Natural killer cell (primary cell): ENCODE data around the gene ALDH3B1. TPM values are rescaled to one million over a fixed set of nuclear protein-coding genes. Genes with fewer than 3 reads are reported as not detected.

Experiments used
- ATAC-seq, 3 donors: fragments of 150-1000 bp in 2 of 3; fragments of 200-7000 bp in 1 of 3; cut with Tn5 transposase; 1 replicate in 1 of 3; 2 replicates in 2 of 3; pipeline ENCODE4 v1.10.0; 2021; ENCODE audit warnings: mild to moderate bottlenecking in 2 of 3, moderate library complexity in 2 of 3
- DNase-seq, 2 donors: peaks; one replicate each; pipeline versions ENCODE4 v3.0.0 to v3.0.0-alpha.2; 2013 to 2021; ENCODE audit warnings: mixed read lengths in 1 of 2
- H3K27ac ChIP-seq: one replicate; pipeline ENCODE4 v1.5.1; 2013; ENCODE audit warnings: mild to moderate bottlenecking, low read length
- H3K27me3 ChIP-seq: one replicate; pipeline ENCODE4 v1.6.1; 2013; ENCODE audit warnings: low read length; ENCODE audit not compliant: control insufficient read depth, insufficient read depth
- H3K36me3 ChIP-seq: one replicate; pipeline ENCODE4 v1.6.1; 2013; ENCODE audit warnings: low read length; ENCODE audit not compliant: control insufficient read depth, insufficient read depth
- H3K4me1 ChIP-seq: one replicate; pipeline ENCODE4 v1.6.1; 2013; ENCODE audit warnings: low read length; ENCODE audit not compliant: control insufficient read depth, insufficient read depth
- H3K4me3 ChIP-seq: one replicate; pipeline ENCODE4 v1.5.1; 2013; ENCODE audit warnings: low read length
- H3K9me3 ChIP-seq: one replicate; pipeline ENCODE4 v1.6.1; 2013; ENCODE audit warnings: low read length; ENCODE audit not compliant: control insufficient read depth, insufficient read depth
- H3K27ac Mint-ChIP-seq, 2 donors: one replicate each; pipeline ENCODE4 v1.8.0; 2022; ENCODE audit warnings: mild to moderate bottlenecking in 2 of 2, mixed read lengths in 2 of 2, moderate library complexity in 1 of 2
- H3K27me3 Mint-ChIP-seq, 2 donors: one replicate each; pipeline ENCODE4 v1.8.0; 2022; ENCODE audit warnings: low read depth in 2 of 2, mixed read lengths in 2 of 2
- H3K36me3 Mint-ChIP-seq: one replicate; pipeline ENCODE4 v1.8.0; 2022; ENCODE audit warnings: mixed read lengths
- H3K4me1 Mint-ChIP-seq, 2 donors: one replicate each; pipeline ENCODE4 v1.8.0; 2022; ENCODE audit warnings: mixed read lengths in 2 of 2
- H3K4me3 Mint-ChIP-seq: one replicate; pipeline ENCODE4 v1.8.0; 2022; ENCODE audit warnings: mild to moderate bottlenecking, moderate library complexity, mixed read lengths
- H3K9me3 Mint-ChIP-seq, 2 donors: one replicate each; pipeline ENCODE4 v1.8.0; 2022; ENCODE audit warnings: mixed read lengths in 2 of 2
- WGBS: methylation state at CpG from one replicate; pipeline ENCODE4 v1.1.7; 2013; ENCODE audit warnings: missing lambda C conversion rate; ENCODE audit not compliant: insufficient coverage; 5-methylcytosine and 5-hydroxymethylcytosine counted together
- intact Hi-C: fragments of 100-400 bp; cut with micrococcal nuclease; formaldehyde crosslinking; loops from one replicate; pipeline ENCODE4 v1.14.2; 2022
- total RNA-seq, 4 donors: library from RNA; stranded (reverse); fragments of 120-200 nt in 1 of 4; gene quantifications; one replicate each; pipeline versions ENCODE4 v1.2.3 to v1.2.4, GENCODE V29; 2013 to 2022
- TF ChIP-seq, protein P1 (sequence below): fragments of 200-600 bp; IDR thresholded peaks from one replicate; pipeline ENCODE4 v1.8.0; 2022; ENCODE audit warnings: antibody characterized with exemption

Gene ALDH3B1
- total RNA-seq, 3 donors from 2014 or later (not counting 1 experiment from before 2014, with no cell fraction given) = 2.4 to 9.0 (median 4.0) TPM

GRCh38 chr11:68061508-68061907, 51.4 kb downstream of the ALDH3B1 start:
- DNase-seq (no peak), ATAC-seq (no peak)
- TF ChIP-seq, protein P1, sequence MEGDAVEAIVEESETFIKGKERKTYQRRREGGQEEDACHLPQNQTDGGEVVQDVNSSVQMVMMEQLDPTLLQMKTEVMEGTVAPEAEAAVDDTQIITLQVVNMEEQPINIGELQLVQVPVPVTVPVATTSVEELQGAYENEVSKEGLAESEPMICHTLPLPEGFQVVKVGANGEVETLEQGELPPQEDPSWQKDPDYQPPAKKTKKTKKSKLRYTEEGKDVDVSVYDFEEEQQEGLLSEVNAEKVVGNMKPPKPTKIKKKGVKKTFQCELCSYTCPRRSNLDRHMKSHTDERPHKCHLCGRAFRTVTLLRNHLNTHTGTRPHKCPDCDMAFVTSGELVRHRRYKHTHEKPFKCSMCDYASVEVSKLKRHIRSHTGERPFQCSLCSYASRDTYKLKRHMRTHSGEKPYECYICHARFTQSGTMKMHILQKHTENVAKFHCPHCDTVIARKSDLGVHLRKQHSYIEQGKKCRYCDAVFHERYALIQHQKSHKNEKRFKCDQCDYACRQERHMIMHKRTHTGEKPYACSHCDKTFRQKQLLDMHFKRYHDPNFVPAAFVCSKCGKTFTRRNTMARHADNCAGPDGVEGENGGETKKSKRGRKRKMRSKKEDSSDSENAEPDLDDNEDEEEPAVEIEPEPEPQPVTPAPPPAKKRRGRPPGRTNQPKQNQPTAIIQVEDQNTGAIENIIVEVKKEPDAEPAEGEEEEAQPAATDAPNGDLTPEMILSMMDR = no peak
- Mint-ChIP-seq H3K4me1 (no peaks in the 10 kb centered on the region), H3K36me3 (no peaks in the 10 kb centered on the region), H3K9me3 (no peaks in the 10 kb centered on the region), H3K27ac (no peak overlapping the region), H3K4me3 (no peak overlapping the region), H3K27me3 (no peaks in the 10 kb centered on the region)
- Histone ChIP-seq H3K27ac (no peak overlapping the region), H3K4me3 (no peak overlapping the region), H3K36me3 (peaks cover 10% of the 10 kb centered on the region), H3K4me1 (no peaks in the 10 kb centered on the region), H3K9me3 (no peaks in the 10 kb centered on the region), H3K27me3 (no peaks in the 10 kb centered on the region)
- WGBS = 95% methylated on average over 7 of the region's 7 CpGs
- intact Hi-C loops = no loop called here

DNA sequence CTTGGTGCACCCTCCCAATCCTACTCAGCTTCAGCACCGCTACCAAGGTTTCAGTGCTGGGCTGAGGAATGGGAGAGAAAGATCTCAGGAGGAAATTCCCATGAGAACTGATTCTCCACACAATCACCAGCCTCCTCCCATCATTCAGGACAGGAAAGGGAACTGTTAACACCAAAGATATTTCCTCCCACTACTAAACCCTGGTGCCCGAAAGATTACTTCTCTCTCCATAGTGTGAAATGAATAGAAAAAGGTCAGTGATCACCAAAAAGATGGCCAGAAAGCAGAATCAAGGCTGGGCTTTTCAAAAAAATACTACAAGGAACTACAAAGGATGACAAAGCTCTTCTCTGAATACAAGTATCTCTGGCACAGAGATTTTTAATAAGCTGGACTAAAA, 54.8 kb downstream of the ALDH3B1 start:
- no peak for DNase-seq
- Histone ChIP-seq H3K4me3 (no peak overlapping the region), H3K9me3 (no peaks in the 10 kb centered on the region), H3K27me3 (no peaks in the 10 kb centered on the region), H3K27ac (no peak overlapping the region), H3K36me3 (peaks cover 17% of the 10 kb centered on the region), H3K4me1 (no peaks in the 10 kb centered on the region)
- Mint-ChIP-seq H3K4me3 (no peak overlapping the region), H3K9me3 (no peaks in the 10 kb centered on the region), H3K27ac (no peak overlapping the region), H3K4me1 (no peaks in the 10 kb centered on the region), H3K36me3 (peaks cover 5% of the 10 kb centered on the region), H3K27me3 (no peaks in the 10 kb centered on the region)
- TF ChIP-seq, protein P1 = no peak
- no peak for ATAC-seq
- no CpG with 5 or more reads among the region's 2 CpGs for WGBS
- intact Hi-C loops = no loop called here

DNA sequence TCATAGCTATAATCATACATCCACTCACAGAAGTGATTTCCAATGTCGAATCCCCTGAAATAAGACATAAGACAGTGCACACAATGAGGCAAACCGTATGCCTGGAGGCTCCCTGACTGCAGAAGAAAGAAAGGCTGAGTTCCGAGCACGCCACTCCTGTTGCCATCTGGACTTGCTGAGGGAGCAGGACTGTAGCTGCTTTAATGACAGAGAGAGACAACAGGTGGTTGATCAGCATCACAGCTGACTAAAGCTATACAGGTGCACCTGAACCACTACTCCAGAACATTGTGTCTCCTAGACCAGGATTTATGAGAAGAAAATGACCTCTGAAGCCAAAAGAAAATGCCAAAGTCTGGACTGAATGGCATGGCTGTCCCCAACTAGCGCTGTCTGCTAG, 55.7 kb downstream of the ALDH3B1 start:
- intact Hi-C loops = no loop called here
- Mint-ChIP-seq H3K4me1 (no peaks in the 10 kb centered on the region), H3K9me3 (no peaks in the 10 kb centered on the region), H3K27me3 (no peaks in the 10 kb centered on the region), H3K36me3 (peaks cover 11% of the 10 kb centered on the region), H3K4me3 (no peak overlapping the region), H3K27ac (no peak overlapping the region)
- TF ChIP-seq, protein P1 = no peak
- Histone ChIP-seq H3K27ac (no peak overlapping the region), H3K4me3 (no peak overlapping the region), H3K4me1 (no peaks in the 10 kb centered on the region), H3K36me3 (peaks cover 17% of the 10 kb centered on the region), H3K9me3 (no peaks in the 10 kb centered on the region), H3K27me3 (no peaks in the 10 kb centered on the region)
- DNase-seq (no peak), ATAC-seq (no peak)
- 97% methylated on average over 5 of the region's 5 CpGs for WGBS

GRCh38 chr11:68066742-68067141, 56.6 kb downstream of the ALDH3B1 start:
- 93% methylated on average over 3 of the region's 3 CpGs for WGBS
- H3K9me3 Mint-ChIP-seq = no peaks in the 10 kb centered on the region
- ATAC-seq = no peak
- Histone ChIP-seq H3K4me1 (no peaks in the 10 kb centered on the region), H3K4me3 (no peak overlapping the region), H3K27me3 (no peaks in the 10 kb centered on the region), H3K9me3 (no peaks in the 10 kb centered on the region), H3K27ac (no peak overlapping the region), H3K36me3 (peaks cover 13% of the 10 kb centered on the region)
- TF ChIP-seq, protein P1 = no peak
- no peaks in the 10 kb centered on the region for H3K4me1 Mint-ChIP-seq
- H3K4me3 Mint-ChIP-seq = no peak overlapping the region
- intact Hi-C loops = no loop called here
- no peak for DNase-seq
- H3K36me3 Mint-ChIP-seq = peaks cover 11% of the 10 kb centered on the region
- no peak overlapping the region for H3K27ac Mint-ChIP-seq
- no peaks in the 10 kb centered on the region for H3K27me3 Mint-ChIP-seq
